ENCODE results near the gene HSH2D.

DNA sequence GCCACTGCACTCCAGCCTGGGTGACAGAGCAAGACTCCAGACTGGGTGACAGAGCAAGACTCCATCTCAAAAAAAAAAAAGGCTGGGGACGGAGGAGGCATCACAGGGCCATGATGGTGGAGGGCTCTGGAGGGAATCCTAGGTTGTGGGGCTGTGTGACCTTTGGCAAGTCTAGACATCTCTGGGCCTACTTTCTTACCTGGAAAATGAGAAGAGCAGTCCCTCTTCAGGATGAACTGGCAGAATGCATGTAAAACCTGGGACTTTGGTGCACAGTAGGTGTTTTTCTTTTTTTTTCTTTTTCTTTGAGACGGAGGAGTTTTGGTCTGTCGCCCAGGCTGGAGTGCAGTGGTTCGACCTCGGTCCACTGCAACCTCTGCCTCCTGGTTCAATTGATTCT lies 16.2 kb downstream of the HSH2D start:
- TF ChIP-seq, protein P1, sequence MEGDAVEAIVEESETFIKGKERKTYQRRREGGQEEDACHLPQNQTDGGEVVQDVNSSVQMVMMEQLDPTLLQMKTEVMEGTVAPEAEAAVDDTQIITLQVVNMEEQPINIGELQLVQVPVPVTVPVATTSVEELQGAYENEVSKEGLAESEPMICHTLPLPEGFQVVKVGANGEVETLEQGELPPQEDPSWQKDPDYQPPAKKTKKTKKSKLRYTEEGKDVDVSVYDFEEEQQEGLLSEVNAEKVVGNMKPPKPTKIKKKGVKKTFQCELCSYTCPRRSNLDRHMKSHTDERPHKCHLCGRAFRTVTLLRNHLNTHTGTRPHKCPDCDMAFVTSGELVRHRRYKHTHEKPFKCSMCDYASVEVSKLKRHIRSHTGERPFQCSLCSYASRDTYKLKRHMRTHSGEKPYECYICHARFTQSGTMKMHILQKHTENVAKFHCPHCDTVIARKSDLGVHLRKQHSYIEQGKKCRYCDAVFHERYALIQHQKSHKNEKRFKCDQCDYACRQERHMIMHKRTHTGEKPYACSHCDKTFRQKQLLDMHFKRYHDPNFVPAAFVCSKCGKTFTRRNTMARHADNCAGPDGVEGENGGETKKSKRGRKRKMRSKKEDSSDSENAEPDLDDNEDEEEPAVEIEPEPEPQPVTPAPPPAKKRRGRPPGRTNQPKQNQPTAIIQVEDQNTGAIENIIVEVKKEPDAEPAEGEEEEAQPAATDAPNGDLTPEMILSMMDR (IDR thresholded peaks at IDR 0.05) = no peak
- TF ChIP-seq POLR2A (IDR thresholded peaks at IDR 0.05) = no peak

Measured in Peyer's patch (tissue), 4 donors.